Stromal cell of bone marrow (primary cell): ENCODE measurements around the gene PALD1.
"Not testable (repeated sequence)": the region's sequence is repeated elsewhere in the genome, so short reads cannot be mapped to it uniquely, and the experiment has no call there.

ENCODE experiments used
- DNase-seq: peaks from one replicate; pipeline ENCODE4 v3.0.0-alpha.2; 2012; ENCODE audit warnings: low read depth

The PALD1 gene

GRCh38 chr10:70482982-70483760, 4.6 kb downstream of the PALD1 start:
- no peak for DNase-seq

- DNase-seq: not testable (repeated sequence)
Observed at GRCh38 chr10:70483872-70484271, 5.3 kb downstream of the PALD1 start.

GRCh38 chr10:70487824-70488223, 9.3 kb downstream of the PALD1 start:
- no peak for DNase-seq

GRCh38 chr10:70490142-70490541, 11.6 kb downstream of the PALD1 start:
- no peak for DNase-seq

GRCh38 chr10:70491614-70492013, 13.0 kb downstream of the PALD1 start:
- no peak for DNase-seq

- no peak for DNase-seq
Observed at GRCh38 chr10:70492786-70493659, 14.5 kb downstream of the PALD1 start.

- DNase-seq: no peak
Observed at GRCh38 chr10:70493660-70494234, 15.2 kb downstream of the PALD1 start.

GRCh38 chr10:70494536-70494935, 16.0 kb downstream of the PALD1 start:
- no peak for DNase-seq

- DNase-seq: no peak
Observed at GRCh38 chr10:70494966-70495365, 16.4 kb downstream of the PALD1 start.

- DNase-seq: no peak
Observed at GRCh38 chr10:70495691-70496261, 17.2 kb downstream of the PALD1 start.

GRCh38 chr10:70496341-70497119, 18.0 kb downstream of the PALD1 start:
- no peak for DNase-seq

GRCh38 chr10:70497120-70497545, 18.6 kb downstream of the PALD1 start:
- DNase-seq: no peak

- DNase-seq: no peak
Observed at GRCh38 chr10:70498970-70499835, 20.6 kb downstream of the PALD1 start.

- no peak for DNase-seq
Observed at GRCh38 chr10:70499836-70500167, 21.2 kb downstream of the PALD1 start.

- DNase-seq: no peak
Observed at GRCh38 chr10:70500368-70500767, 21.8 kb downstream of the PALD1 start.

GRCh38 chr10:70500812-70501301, 22.3 kb downstream of the PALD1 start:
- DNase-seq: no peak

GRCh38 chr10:70502406-70502805, 23.8 kb downstream of the PALD1 start:
- no peak for DNase-seq

GRCh38 chr10:70503776-70504175, 25.2 kb downstream of the PALD1 start:
- DNase-seq: no peak

- no peak for DNase-seq
Observed at GRCh38 chr10:70504521-70505358, 26.2 kb downstream of the PALD1 start.

GRCh38 chr10:70505908-70506307, 27.3 kb downstream of the PALD1 start:
- DNase-seq: no peak
